Neural progenitor cell (in vitro differentiated cells): ENCODE data around the gene MTMR11. TPM values are rescaled to one million over a fixed set of nuclear protein-coding genes. Genes with fewer than 3 reads are reported as not detected.
A peak's percentile ranks its signal among the peaks of the same experiment; 100 is the strongest.

Source experiments
- DNase-seq: peaks from one replicate; pipeline ENCODE4 v3.0.0-alpha.2; 2016; ENCODE audit warnings: low spot score
- H2AFZ ChIP-seq: fragments of 200-600 bp; sonication (generic); replicated peaks from 2 replicates; pipeline ENCODE4 v1.6.1; 2016; ENCODE audit warnings: antibody characterized with exemption
- H3F3A ChIP-seq: fragments of 200-600 bp; sonication (generic); 2 replicates; pipeline ENCODE4 v1.6.1; 2016; ENCODE audit warnings: antibody characterized with exemption, low read depth
- H3K27ac ChIP-seq: fragments of 200-600 bp; sonication (generic); 2 replicates; pipeline ENCODE4 v1.5.1; 2016; ENCODE audit warnings: mild to moderate bottlenecking
- H3K27me3 ChIP-seq: fragments of 200-600 bp; sonication (generic); 2 replicates; pipeline ENCODE4 v1.6.1; 2016; ENCODE audit warnings: mild to moderate bottlenecking, moderate library complexity
- H3K36me3 ChIP-seq: fragments of 200-600 bp; sonication (generic); 2 replicates; pipeline ENCODE4 v1.5.1; 2016
- H3K4me1 ChIP-seq: fragments of 200-600 bp; sonication (generic); 2 replicates; pipeline ENCODE4 v1.6.1; 2016; ENCODE audit warnings: mixed run types
- H3K4me2 ChIP-seq: fragments of 200-600 bp; sonication (generic); 2 replicates; pipeline ENCODE4 v1.6.1; 2016
- H3K4me3 ChIP-seq: fragments of 200-600 bp; sonication (generic); 2 replicates; pipeline ENCODE4 v1.5.1; 2016
- H3K79me2 ChIP-seq: fragments of 200-600 bp; sonication (generic); 2 replicates; pipeline ENCODE4 v1.6.1; 2016; ENCODE audit warnings: low read depth
- H3K9ac ChIP-seq: fragments of 200-600 bp; sonication (generic); 2 replicates; pipeline ENCODE4 v1.6.1; 2016
- H3K9me3 ChIP-seq: fragments of 200-600 bp; sonication (generic); 2 replicates; pipeline ENCODE4 v1.5.1; 2016; ENCODE audit warnings: low read depth
- H4K20me1 ChIP-seq: fragments of 200-600 bp; sonication (generic); 2 replicates; pipeline ENCODE4 v1.6.1; 2016; ENCODE audit warnings: low read depth
- H3K27ac Mint-ChIP-seq: 3 replicates; pipeline ENCODE4 v1.8.0; 2021; ENCODE audit warnings: mixed read lengths
- H3K27me3 Mint-ChIP-seq: 2 replicates; pipeline ENCODE4 v1.8.0; 2022; ENCODE audit warnings: low read depth, mild to moderate bottlenecking, inconsistent platforms, moderate library complexity, mixed read lengths; ENCODE audit not compliant: insufficient read depth
- H3K36me3 Mint-ChIP-seq: 3 replicates; pipeline ENCODE4 v1.8.0; 2021; ENCODE audit warnings: mixed read lengths
- H3K4me1 Mint-ChIP-seq: 3 replicates; pipeline ENCODE4 v1.8.0; 2021; ENCODE audit warnings: mixed read lengths
- H3K4me3 Mint-ChIP-seq: 3 replicates; pipeline ENCODE4 v1.8.0; 2021; ENCODE audit warnings: mild to moderate bottlenecking, moderate library complexity, mixed read lengths
- H3K9me3 Mint-ChIP-seq: 3 replicates; pipeline ENCODE4 v1.8.0; 2020; ENCODE audit warnings: mixed read lengths
- CTCF ChIP-seq: fragments of 200-600 bp; sonication (generic); IDR thresholded peaks from 2 replicates; pipeline ENCODE4 v1.5.1; 2017; ENCODE audit warnings: antibody characterized with exemption, mild to moderate bottlenecking
- EZH2 ChIP-seq: fragments of 200-600 bp; sonication (generic); IDR thresholded peaks from 2 replicates; pipeline ENCODE4 v1.6.1; 2017; ENCODE audit warnings: antibody characterized with exemption, mild to moderate bottlenecking, moderate library complexity
- EZH2phosphoT487 ChIP-seq: fragments of 200-600 bp; sonication (generic); IDR thresholded peaks from 2 replicates; pipeline ENCODE4 v1.6.1; 2017; ENCODE audit warnings: antibody characterized with exemption
- total RNA-seq: library from RNA; depleted of rRNA; stranded (reverse); fragments of >200 nt; gene quantifications from 2 replicates; pipeline ENCODE4 v1.2.3, GENCODE V29; 2015; ENCODE audit warnings: low replicate concordance

The MTMR11 gene
- total RNA-seq, 1 donor from 2014 or later, result 11.3 TPM

- Mint-ChIP-seq H3K27ac (peak overlapping the region; percentile 13), H3K4me3 (no peak overlapping the region), H3K27me3 (peaks cover 3% of the 10 kb centered on the region), H3K4me1 (peaks cover 34% of the 10 kb centered on the region), H3K36me3 (peaks cover 9% of the 10 kb centered on the region), H3K9me3 (no peaks in the 10 kb centered on the region)
- Histone ChIP-seq H3F3A (peaks cover 8% of the 10 kb centered on the region), H3K36me3 (no peaks in the 10 kb centered on the region), H3K9ac (no peak overlapping the region), H3K9me3 (no peaks in the 10 kb centered on the region), H3K4me1 (peaks cover 12% of the 10 kb centered on the region), H3K4me2 (no peak overlapping the region), H2AFZ (no peak overlapping the region), H3K4me3 (no peak overlapping the region), H4K20me1 (no peaks in the 10 kb centered on the region), H3K79me2 (peaks cover 1% of the 10 kb centered on the region), H3K27me3 (no peaks in the 10 kb centered on the region), H3K27ac (no peak overlapping the region)
- no peak for DNase-seq
- TF ChIP-seq EZH2phosphoT487, result no peak
- no peak for TF ChIP-seq EZH2
- TF ChIP-seq CTCF, result no peak
These were observed 4.2 kb downstream of the MTMR11 start for GRCh38 chr1:149932474-149932873.

DNA sequence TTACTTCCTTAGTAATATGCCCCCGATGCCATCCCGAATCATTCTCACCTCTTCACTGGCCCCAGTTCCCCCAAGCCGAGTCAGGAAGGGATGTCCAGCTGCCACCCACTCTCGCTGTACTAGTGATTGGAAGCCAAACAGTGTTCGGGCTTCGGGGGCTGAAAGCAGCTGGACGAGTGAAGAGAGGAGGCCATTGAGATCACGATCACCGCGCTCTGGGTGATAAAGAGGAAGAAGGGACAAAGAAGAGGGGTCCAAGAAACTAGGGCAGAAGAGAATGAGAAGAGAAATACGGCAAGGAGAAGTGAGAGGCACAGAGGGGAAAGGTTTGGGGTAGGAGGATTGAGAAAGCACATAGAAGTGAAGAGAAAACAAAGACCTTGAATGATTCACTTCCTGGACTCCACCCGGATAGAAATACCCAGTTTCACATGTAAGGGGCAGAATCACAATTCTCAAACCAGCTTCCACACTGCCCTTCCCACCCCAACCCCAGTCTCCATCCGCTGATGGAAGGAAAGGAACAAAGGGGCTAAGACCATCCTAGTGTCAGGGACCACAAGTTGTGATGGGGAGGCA, 5.4 kb downstream of the MTMR11 start:
- H2AFZ ChIP-seq, result no peak overlapping the region
- no peak overlapping the region for H3K4me3 Mint-ChIP-seq
- no peaks in the 10 kb centered on the region for H3K9me3 Mint-ChIP-seq
- no peaks in the 10 kb centered on the region for H3K36me3 ChIP-seq
- peaks cover 12% of the 10 kb centered on the region for H3K4me1 ChIP-seq
- H3K9ac ChIP-seq, result no peak overlapping the region
- peaks cover 11% of the 10 kb centered on the region for H4K20me1 ChIP-seq
- H3K27me3 ChIP-seq, result no peaks in the 10 kb centered on the region
- no peak overlapping the region for H3K4me2 ChIP-seq
- H3K79me2 ChIP-seq, result peaks cover 13% of the 10 kb centered on the region
- H3K36me3 Mint-ChIP-seq, result peaks cover 9% of the 10 kb centered on the region
- H3K4me1 Mint-ChIP-seq, result peaks cover 23% of the 10 kb centered on the region
- peaks cover 3% of the 10 kb centered on the region for H3K27me3 Mint-ChIP-seq
- H3K27ac ChIP-seq, result no peak overlapping the region
- H3K27ac Mint-ChIP-seq, result peak overlapping the region; percentile 48
- H3F3A ChIP-seq, result peaks cover 8% of the 10 kb centered on the region
- DNase-seq, result no peak
- H3K9me3 ChIP-seq, result no peaks in the 10 kb centered on the region
- no peak overlapping the region for H3K4me3 ChIP-seq
- no peak for TF ChIP-seq EZH2
- no peak for TF ChIP-seq EZH2phosphoT487
- no peak for TF ChIP-seq CTCF

GRCh38 chr1:149929856-149930255, 6.8 kb downstream of the MTMR11 start:
- H3K36me3 ChIP-seq, result peaks cover 9% of the 10 kb centered on the region
- Mint-ChIP-seq H3K27ac (no peak overlapping the region), H3K36me3 (peaks cover 20% of the 10 kb centered on the region), H3K4me1 (peaks cover 22% of the 10 kb centered on the region), H3K27me3 (no peaks in the 10 kb centered on the region), H3K4me3 (no peak overlapping the region), H3K9me3 (no peaks in the 10 kb centered on the region)
- peaks cover 15% of the 10 kb centered on the region for H3K4me1 ChIP-seq
- no peak overlapping the region for H3K27ac ChIP-seq
- DNase-seq, result no peak
- H3K79me2 ChIP-seq, result peaks cover 27% of the 10 kb centered on the region
- H4K20me1 ChIP-seq, result peaks cover 17% of the 10 kb centered on the region
- peaks cover 8% of the 10 kb centered on the region for H3F3A ChIP-seq
- TF ChIP-seq EZH2 (no peak), EZH2phosphoT487 (no peak), CTCF (no peak)
- H3K27me3 ChIP-seq, result no peaks in the 10 kb centered on the region
- H3K9ac ChIP-seq, result no peak overlapping the region
- H2AFZ ChIP-seq, result no peak overlapping the region
- H3K9me3 ChIP-seq, result no peaks in the 10 kb centered on the region
- no peak overlapping the region for H3K4me2 ChIP-seq
- no peak overlapping the region for H3K4me3 ChIP-seq
